ENCODE results near the gene ADARB1.

Gene ADARB1

GRCh38 chr21:45139473-45139872, 65.1 kb downstream of the ADARB1 start:
- ChIA-PET POLR2A (no interaction called here), CTCF (interaction anchor here (0.5 to 8.0 kb wide), 49 partner anchors 10 to 1392 kb away, joined by 3 to 333 read pairs (median 7); partner anchors contain the start of gene SLX9)
- H3K27ac ChIP-seq (ENCODE audit: extremely low read depth, low read depth, low read length) = no peak overlapping the region
- H3K4me3 ChIP-seq (ENCODE audit: low read depth, low read length) = no peak overlapping the region
- H3K4me1 ChIP-seq (ENCODE audit: control insufficient read depth, insufficient read depth, low read length) = no peaks in the 10 kb centered on the region
- TF ChIP-seq ZNF501 (tag by site-specific recombination; IDR thresholded peaks at IDR 0.05) (no peak), ZNF660 (tag by site-specific recombination; IDR thresholded peaks at IDR 0.05) (no peak), YY2 (tag by site-specific recombination; IDR thresholded peaks at IDR 0.05) (no peak), TCF7L2 (IDR thresholded peaks at IDR 0.05; ENCODE audit: borderline replicate concordance, low read depth, low read length) (no peak), ZNF837 (tag by site-specific recombination; IDR thresholded peaks at IDR 0.05) (no peak), ZNF664 (tag by site-specific recombination; IDR thresholded peaks at IDR 0.05) (no peak), ZSCAN4 (tag by site-specific recombination; IDR thresholded peaks at IDR 0.05) (no peak), IKZF3 (tag by site-specific recombination; IDR thresholded peaks at IDR 0.05) (no peak), HOXA7 (CRISPR knock-in tag; IDR thresholded peaks at IDR 0.05; ENCODE audit: borderline replicate concordance) (no peak), ZNF202 (tag by site-specific recombination; IDR thresholded peaks at IDR 0.05; ENCODE audit: borderline replicate concordance) (no peak), ZBTB10 (tag by site-specific recombination; IDR thresholded peaks at IDR 0.05) (no peak), WT1 (tag by site-specific recombination; IDR thresholded peaks at IDR 0.05) (no peak), ZNF133 (tag by site-specific recombination; IDR thresholded peaks at IDR 0.05) (no peak), ZFP41 (tag by site-specific recombination; IDR thresholded peaks at IDR 0.05; ENCODE audit: borderline replicate concordance) (no peak), ZNF488 (tag by site-specific recombination; IDR thresholded peaks at IDR 0.05) (no peak), MZF1 (tag by site-specific recombination; IDR thresholded peaks at IDR 0.05; ENCODE audit: borderline replicate concordance) (no peak), ZNF792 (tag by site-specific recombination; IDR thresholded peaks at IDR 0.05) (no peak), ZNF580 (tag by site-specific recombination; IDR thresholded peaks at IDR 0.05) (no peak)
- no peaks in the 10 kb centered on the region for H3K9me3 ChIP-seq (ENCODE audit: control insufficient read depth, insufficient read depth, low read depth, low read length)
- no peaks in the 10 kb centered on the region for H3K36me3 ChIP-seq (ENCODE audit: control insufficient read depth in 2 of 2, insufficient read depth in 1 of 2, low read length in 2 of 2)

GRCh38 chr21:45140346-45140940, 66.1 kb downstream of the ADARB1 start:
- Histone ChIP-seq H3K9me3 (ENCODE audit: control insufficient read depth, insufficient read depth, low read depth, low read length) (no peaks in the 10 kb centered on the region), H3K36me3 (ENCODE audit: control insufficient read depth in 2 of 2, insufficient read depth in 1 of 2, low read length in 2 of 2) (no peaks in the 10 kb centered on the region), H3K4me1 (ENCODE audit: control insufficient read depth, insufficient read depth, low read length) (no peaks in the 10 kb centered on the region), H3K27ac (ENCODE audit: extremely low read depth, low read depth, low read length) (no peak overlapping the region), H3K4me3 (ENCODE audit: low read depth, low read length) (no peak overlapping the region)
- ChIA-PET CTCF (interaction anchor here (0.5 to 8.0 kb wide), 92 partner anchors 9 to 1063 kb away, joined by 3 to 333 read pairs (median 4); partner anchors contain the start of genes POFUT2 and SLX9), POLR2A (interaction anchor here (1.0 kb wide), 1 partner anchor 147 kb away, joined by 4 read pairs; the partner anchor contains the start of gene POFUT2)
- TF ChIP-seq ZEB2 (tag by site-specific recombination; IDR thresholded peaks at IDR 0.05) (0 out of 2 replicates have a peak, but pooled peaks have one; percentile 19), ZNF18 (tag by site-specific recombination; IDR thresholded peaks at IDR 0.05) (peak; percentile 66; the same call in 1 of the 2 replicates), ZNF610 (tag by site-specific recombination; IDR thresholded peaks at IDR 0.05; ENCODE audit: borderline replicate concordance) (peak; percentile 71), ZNF629 (tag by site-specific recombination; IDR thresholded peaks at IDR 0.05) (0 out of 2 replicates have a peak, but pooled peaks have one; percentile 21), ZNF394 (tag by site-specific recombination; IDR thresholded peaks at IDR 0.05; ENCODE audit: borderline replicate concordance) (0 out of 2 replicates have a peak, but pooled peaks have one; percentile 16), ZSCAN30 (tag by site-specific recombination; IDR thresholded peaks at IDR 0.05) (peak; percentile 99), ZNF148 (tag by site-specific recombination; IDR thresholded peaks at IDR 0.05; ENCODE audit: borderline replicate concordance) (no peak), OSR2 (tag by site-specific recombination; IDR thresholded peaks at IDR 0.05) (peak; percentile 66)
